Cardiac muscle cell (in vitro differentiated cells and primary cell): ENCODE results near the gene ZNF780A. TPM values are rescaled to one million over a fixed set of nuclear protein-coding genes. Genes with fewer than 3 reads are reported as not detected.

ENCODE experiments used
- DNase-seq, 2 donors: peaks; one replicate each; pipeline versions ENCODE4 v3.0.0 to v3.0.0-alpha.2; 2010 to 2017; ENCODE audit warnings: low read depth in 1 of 2, low spot score in 1 of 2
- H3K27ac ChIP-seq: fragments of 200-600 bp; sonication (generic); 2 replicates; pipeline ENCODE4 v1.5.1; 2016
- H3K27me3 ChIP-seq: fragments of 200-600 bp; sonication (generic); 2 replicates; pipeline ENCODE4 v1.6.0; 2016; ENCODE audit warnings: control low read depth
- H3K36me3 ChIP-seq: fragments of 200-600 bp; sonication (generic); 2 replicates; pipeline ENCODE4 v1.5.1; 2016; ENCODE audit warnings: control low read depth
- H3K4me1 ChIP-seq: fragments of 200-600 bp; sonication (generic); 2 replicates; pipeline ENCODE4 v1.8.1; 2017; ENCODE audit warnings: low read depth, mild to moderate bottlenecking, mixed run types
- H3K4me3 ChIP-seq: fragments of 200-600 bp; sonication (generic); 2 replicates; pipeline ENCODE4 v1.5.1; 2016; ENCODE audit warnings: mild to moderate bottlenecking
- H3K9me3 ChIP-seq: fragments of 200-600 bp; sonication (generic); 2 replicates; pipeline ENCODE4 v1.5.1; 2017; ENCODE audit warnings: low read depth, mild to moderate bottlenecking, control low read depth
- CTCF ChIP-seq: IDR thresholded peaks from 2 replicates; pipeline ENCODE4 v1.5.1; 2012; ENCODE audit warnings: low read depth, mild to moderate bottlenecking, low read length
- polyA plus RNA-seq: library from polyadenylated mRNA; unstranded; fragments of >200 nt; fragmentation: Nextera tagmentation; extraction: Ambion mirVana; gene quantifications from 2 replicates; pipeline ENCODE4 v1.2.1, GENCODE V29; 2016
- total RNA-seq: library from RNA; depleted of rRNA; stranded (reverse); fragments of >200 nt; gene quantifications from 2 replicates; pipeline ENCODE4 v1.2.3, GENCODE V29; 2016

The ZNF780A gene
- total and polyA plus RNA-seq, 2 experiments from 2014 or later: 8.5 to 15.4 TPM

- Histone ChIP-seq H3K27ac (peak overlapping the region; percentile 90), H3K36me3 (no peaks in the 10 kb centered on the region), H3K4me3 (peak overlapping the region; percentile 71), H3K27me3 (peaks cover 3% of the 10 kb centered on the region), H3K4me1 (peaks cover 6% of the 10 kb centered on the region), H3K9me3 (no peaks in the 10 kb centered on the region)
- no peak for DNase-seq
- TF ChIP-seq CTCF: no peak
These were observed 724 bp upstream of the ZNF780A start for GRCh38 chr19:40091205-40092129.

GRCh38 chr19:40089462-40089861, 1.3 kb downstream of the ZNF780A start:
- H3K36me3 ChIP-seq: no peaks in the 10 kb centered on the region
- peak; percentile 0 to 75 for DNase-seq
- H3K4me3 ChIP-seq: peak overlapping the region; percentile 71
- H3K27me3 ChIP-seq: peaks cover 3% of the 10 kb centered on the region
- no peak for TF ChIP-seq CTCF
- peaks cover 6% of the 10 kb centered on the region for H3K4me1 ChIP-seq
- H3K9me3 ChIP-seq: no peaks in the 10 kb centered on the region
- H3K27ac ChIP-seq: peak overlapping the region; percentile 90

- peaks cover 6% of the 10 kb centered on the region for H3K4me1 ChIP-seq
- no peak for TF ChIP-seq CTCF
- H3K4me3 ChIP-seq: no peak overlapping the region
- H3K36me3 ChIP-seq: peaks cover 3% of the 10 kb centered on the region
- H3K9me3 ChIP-seq: no peaks in the 10 kb centered on the region
- peaks cover 3% of the 10 kb centered on the region for H3K27me3 ChIP-seq
- no peak for DNase-seq
- no peak overlapping the region for H3K27ac ChIP-seq
These were observed 2.3 kb downstream of the ZNF780A start for GRCh38 chr19:40088299-40089047.

GRCh38 chr19:40084948-40085347, 5.8 kb downstream of the ZNF780A start:
- Histone ChIP-seq H3K36me3 (peaks cover 22% of the 10 kb centered on the region), H3K4me3 (no peak overlapping the region), H3K9me3 (no peaks in the 10 kb centered on the region), H3K27me3 (no peaks in the 10 kb centered on the region), H3K4me1 (peaks cover 6% of the 10 kb centered on the region), H3K27ac (no peak overlapping the region)
- TF ChIP-seq CTCF: no peak
- peak in 1 of 2 donors; percentile 18 for DNase-seq

- Histone ChIP-seq H3K9me3 (no peaks in the 10 kb centered on the region), H3K36me3 (peaks cover 34% of the 10 kb centered on the region), H3K4me3 (no peak overlapping the region), H3K27me3 (no peaks in the 10 kb centered on the region), H3K27ac (no peak overlapping the region), H3K4me1 (no peaks in the 10 kb centered on the region)
- TF ChIP-seq CTCF: no peak
- DNase-seq: no peak
These were observed 9.3 kb downstream of the ZNF780A start for GRCh38 chr19:40081411-40081810.
